ENCODE results near the gene PDXK.

PDXK gene

DNA sequence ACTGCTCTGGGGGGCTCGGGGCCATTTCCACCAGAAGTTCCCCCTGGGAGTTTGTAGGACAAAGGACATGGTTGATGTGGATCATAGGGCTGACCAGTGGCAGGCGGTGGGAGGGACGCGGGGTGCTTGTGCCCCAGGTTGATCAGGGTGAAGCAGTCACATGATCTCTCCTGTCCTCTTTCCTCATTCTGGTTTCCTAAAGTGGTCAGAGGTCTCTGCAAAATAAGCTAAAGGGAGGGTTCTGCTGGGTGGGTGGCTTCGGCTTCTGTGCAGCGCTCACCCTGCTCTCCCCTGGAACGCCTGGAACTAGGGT is 9.2 kb downstream of the PDXK start:
- H3K4me1 ChIP-seq: peaks cover 9% of the 10 kb centered on the region
- H3K27me3 ChIP-seq (ENCODE audit: control insufficient read depth, insufficient read depth, low read length): no peaks in the 10 kb centered on the region
- peak overlapping the region; percentile 4 for H3K27ac ChIP-seq
- H3K9me3 ChIP-seq (ENCODE audit: control insufficient read depth, low read length): no peaks in the 10 kb centered on the region
- peak overlapping the region; percentile 71 for H3K4me2 ChIP-seq (ENCODE audit: low read length)
- H3K36me3 ChIP-seq (ENCODE audit: control insufficient read depth, insufficient read depth, low read length): no peaks in the 10 kb centered on the region
- TF ChIP-seq, protein P1, sequence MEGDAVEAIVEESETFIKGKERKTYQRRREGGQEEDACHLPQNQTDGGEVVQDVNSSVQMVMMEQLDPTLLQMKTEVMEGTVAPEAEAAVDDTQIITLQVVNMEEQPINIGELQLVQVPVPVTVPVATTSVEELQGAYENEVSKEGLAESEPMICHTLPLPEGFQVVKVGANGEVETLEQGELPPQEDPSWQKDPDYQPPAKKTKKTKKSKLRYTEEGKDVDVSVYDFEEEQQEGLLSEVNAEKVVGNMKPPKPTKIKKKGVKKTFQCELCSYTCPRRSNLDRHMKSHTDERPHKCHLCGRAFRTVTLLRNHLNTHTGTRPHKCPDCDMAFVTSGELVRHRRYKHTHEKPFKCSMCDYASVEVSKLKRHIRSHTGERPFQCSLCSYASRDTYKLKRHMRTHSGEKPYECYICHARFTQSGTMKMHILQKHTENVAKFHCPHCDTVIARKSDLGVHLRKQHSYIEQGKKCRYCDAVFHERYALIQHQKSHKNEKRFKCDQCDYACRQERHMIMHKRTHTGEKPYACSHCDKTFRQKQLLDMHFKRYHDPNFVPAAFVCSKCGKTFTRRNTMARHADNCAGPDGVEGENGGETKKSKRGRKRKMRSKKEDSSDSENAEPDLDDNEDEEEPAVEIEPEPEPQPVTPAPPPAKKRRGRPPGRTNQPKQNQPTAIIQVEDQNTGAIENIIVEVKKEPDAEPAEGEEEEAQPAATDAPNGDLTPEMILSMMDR (IDR thresholded peaks at IDR 0.05): no peak
- peaks cover 6% of the 10 kb centered on the region for H3K79me2 ChIP-seq
- no peak overlapping the region for H3K9ac ChIP-seq
- H2AFZ ChIP-seq: peak overlapping the region; percentile 50
- peak overlapping the region; percentile 35 for H3K4me3 ChIP-seq (ENCODE audit: low read depth, low read length)

DNA sequence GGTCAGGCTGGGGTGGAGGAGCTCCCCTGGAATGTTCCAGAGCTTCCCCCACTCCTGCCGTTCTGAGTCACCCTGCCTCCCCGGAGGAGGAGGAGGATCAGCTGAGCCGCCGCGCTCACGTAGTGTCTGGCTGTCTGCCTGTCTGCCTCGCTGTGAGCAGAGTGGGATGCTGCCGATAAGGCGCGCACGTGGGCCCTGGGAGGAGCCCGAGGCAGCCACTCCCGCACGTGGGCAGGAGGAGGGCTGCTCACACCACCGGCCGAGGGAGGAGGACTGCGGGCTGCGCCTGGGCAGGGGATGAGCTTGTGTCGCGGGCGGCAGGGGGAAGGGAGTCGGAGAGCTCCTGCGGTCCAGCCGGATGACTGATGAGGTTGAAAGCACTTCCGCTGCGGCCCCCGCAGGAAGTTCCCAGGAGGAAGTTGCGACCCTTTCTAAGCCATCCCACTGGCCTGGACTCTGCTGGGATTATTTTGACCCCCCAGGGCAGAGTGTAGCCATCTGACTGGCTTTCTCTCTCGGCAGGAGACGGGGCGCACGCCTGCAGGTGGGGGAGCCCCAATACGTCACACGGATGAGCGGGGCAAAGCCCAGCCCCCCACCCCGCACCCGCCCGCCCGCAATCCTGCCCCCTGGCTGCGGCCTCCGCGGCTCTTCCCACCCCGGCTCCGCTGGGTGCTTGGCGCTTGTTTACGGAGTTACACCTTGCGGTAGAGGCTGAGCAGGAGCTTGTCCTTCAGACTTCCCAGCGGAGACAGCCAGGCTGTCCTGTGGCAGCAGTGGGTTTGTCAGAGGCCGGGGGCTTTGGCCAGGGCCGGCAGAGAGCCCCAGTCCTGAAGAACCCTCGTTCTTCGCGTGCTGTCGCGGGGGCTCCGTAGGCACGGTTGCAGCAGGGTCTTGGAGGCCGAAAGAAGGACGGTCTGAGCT is 9.8 kb downstream of the PDXK start:
- H3K4me1 ChIP-seq: peaks cover 9% of the 10 kb centered on the region

GRCh38 chr21:43731476-43731875 is 12.5 kb downstream of the PDXK start:
- Histone ChIP-seq H3K9ac (no peak overlapping the region), H2AFZ (no peak overlapping the region), H3K36me3 (ENCODE audit: control insufficient read depth, insufficient read depth, low read length) (no peaks in the 10 kb centered on the region), H3K9me3 (ENCODE audit: control insufficient read depth, low read length) (no peaks in the 10 kb centered on the region), H3K4me3 (ENCODE audit: low read depth, low read length) (no peak overlapping the region), H3K4me1 (peaks cover 9% of the 10 kb centered on the region), H3K79me2 (peaks cover 6% of the 10 kb centered on the region), H3K27me3 (ENCODE audit: control insufficient read depth, insufficient read depth, low read length) (no peaks in the 10 kb centered on the region), H3K4me2 (ENCODE audit: low read length) (no peak overlapping the region), H3K27ac (no peak overlapping the region)
- TF ChIP-seq, protein P1 (IDR thresholded peaks at IDR 0.05): no peak

More for the DNA sequence above, 9.8 kb downstream of the PDXK start:
- Histone ChIP-seq H3K36me3 (ENCODE audit: control insufficient read depth, insufficient read depth, low read length) (no peaks in the 10 kb centered on the region), H3K79me2 (peaks cover 6% of the 10 kb centered on the region), H3K9me3 (ENCODE audit: control insufficient read depth, low read length) (no peaks in the 10 kb centered on the region), H2AFZ (peak overlapping the region; percentile 50), H3K27ac (peak overlapping the region; percentile 4), H3K27me3 (ENCODE audit: control insufficient read depth, insufficient read depth, low read length) (no peaks in the 10 kb centered on the region), H3K4me3 (ENCODE audit: low read depth, low read length) (peak overlapping the region; percentile 35), H3K4me2 (ENCODE audit: low read length) (peak overlapping the region; percentile 71), H3K9ac (no peak overlapping the region)
- TF ChIP-seq, protein P1 (IDR thresholded peaks at IDR 0.05): no peak

DNA sequence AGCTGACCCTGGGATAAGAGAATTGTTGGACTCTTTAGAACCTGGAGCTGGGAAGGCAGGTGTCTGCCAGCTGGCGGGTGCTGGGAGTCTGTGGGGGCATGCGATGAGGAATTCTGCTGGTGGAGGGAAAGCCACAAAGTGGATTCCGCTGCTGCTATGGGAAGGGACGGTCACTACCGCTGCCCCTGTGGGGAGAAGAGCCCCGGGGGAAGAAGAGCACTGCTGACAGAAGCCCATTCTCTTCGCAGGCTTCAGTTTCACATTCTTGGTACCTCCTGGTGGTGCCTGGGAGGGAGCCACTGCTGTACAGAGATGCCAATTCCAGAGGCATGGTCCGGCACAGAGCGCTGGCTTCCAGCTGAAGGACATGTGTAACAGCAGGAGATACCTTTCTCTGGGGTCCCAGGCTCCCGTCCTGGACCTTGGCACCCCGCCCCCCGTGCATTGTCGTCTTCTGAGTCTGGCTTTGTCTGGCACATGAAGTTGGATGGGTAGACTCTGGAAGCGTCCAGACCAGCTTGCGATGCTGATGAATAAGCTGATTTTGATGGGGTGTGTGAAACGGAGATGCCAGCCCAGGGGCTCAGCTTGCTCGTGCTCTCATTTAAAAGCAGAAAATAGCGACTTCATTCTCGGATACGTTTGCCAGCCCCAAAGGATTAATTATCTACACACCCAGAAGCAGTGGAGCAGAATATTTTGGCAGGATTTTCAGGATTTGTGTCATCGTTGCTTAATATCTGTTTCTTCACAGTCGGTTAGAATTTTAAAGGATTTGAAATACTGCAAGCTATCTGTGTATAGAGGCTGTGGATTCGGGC is 13.2 kb downstream of the PDXK start:
- Histone ChIP-seq H3K4me1 (peaks cover 8% of the 10 kb centered on the region), H3K36me3 (ENCODE audit: control insufficient read depth, insufficient read depth, low read length) (no peaks in the 10 kb centered on the region), H2AFZ (no peak overlapping the region), H3K79me2 (peaks cover 6% of the 10 kb centered on the region), H3K27me3 (ENCODE audit: control insufficient read depth, insufficient read depth, low read length) (no peaks in the 10 kb centered on the region), H3K9ac (no peak overlapping the region), H3K4me3 (ENCODE audit: low read depth, low read length) (no peak overlapping the region), H3K4me2 (ENCODE audit: low read length) (peak overlapping the region; percentile 47), H3K27ac (no peak overlapping the region), H3K9me3 (ENCODE audit: control insufficient read depth, low read length) (no peaks in the 10 kb centered on the region)
- TF ChIP-seq, protein P1 (IDR thresholded peaks at IDR 0.05): no peak

All from parathyroid adenoma (tissue), 2 donors.